Activated naive CD8-positive, alpha-beta T cell treated with anti-CD3 and anti-CD28 coated beads, Interleukin-2, amount 50 U/mL, for 16 hours (primary cell): ENCODE measurements around the gene HNF4A.

Experiments used
- DNase-seq: peaks from one replicate; pipeline ENCODE4 v3.0.0-alpha.2; 2020; ENCODE audit warnings: low read depth, low spot score

Gene HNF4A

GRCh38 chr20:44392088-44392775 is 36.7 kb downstream of the HNF4A start:
- DNase-seq = no peak

- DNase-seq = no peak
Observed at GRCh38 chr20:44392776-44393607, 37.5 kb downstream of the HNF4A start.

GRCh38 chr20:44393608-44394451 is 38.3 kb downstream of the HNF4A start:
- DNase-seq = no peak

- DNase-seq = no peak
Observed at GRCh38 chr20:44394452-44394701, 38.9 kb downstream of the HNF4A start.

- no peak for DNase-seq
Observed at GRCh38 chr20:44394702-44395460, 39.4 kb downstream of the HNF4A start.

GRCh38 chr20:44395461-44396340 is 40.2 kb downstream of the HNF4A start:
- no peak for DNase-seq

- no peak for DNase-seq
Observed at GRCh38 chr20:44396369-44397130, 41.1 kb downstream of the HNF4A start.

GRCh38 chr20:44398335-44398734 is 42.8 kb downstream of the HNF4A start:
- DNase-seq = no peak

GRCh38 chr20:44399446-44399845 is 43.9 kb downstream of the HNF4A start:
- DNase-seq = no peak

GRCh38 chr20:44400671-44400969 is 45.1 kb downstream of the HNF4A start:
- DNase-seq = no peak

- no peak for DNase-seq
Observed at GRCh38 chr20:44400970-44401769, 45.7 kb downstream of the HNF4A start.

- no peak for DNase-seq
Observed at GRCh38 chr20:44401770-44402390, 46.4 kb downstream of the HNF4A start.

- no peak for DNase-seq
Observed at GRCh38 chr20:44402391-44403193, 47.1 kb downstream of the HNF4A start.

- no peak for DNase-seq
Observed at GRCh38 chr20:44403194-44404112, 48.0 kb downstream of the HNF4A start.

GRCh38 chr20:44404204-44405181 is 49.0 kb downstream of the HNF4A start:
- no peak for DNase-seq

GRCh38 chr20:44405257-44405656 is 49.8 kb downstream of the HNF4A start:
- DNase-seq = no peak
